ENCODE data around the gene IPO7. TPM values are rescaled to one million over a fixed set of nuclear protein-coding genes. Genes with fewer than 3 reads are reported as not detected.
A peak's percentile ranks its signal among the peaks of the same experiment; 100 is the strongest.

The IPO7 gene
- polyA plus RNA-seq, 1 experiment, result 35.2 TPM

- H3K27me3 ChIP-seq (ENCODE audit: control insufficient read depth, insufficient read depth, low read length), result no peaks in the 10 kb centered on the region
- H3K36me3 ChIP-seq (ENCODE audit: control insufficient read depth, insufficient read depth, low read length), result no peaks in the 10 kb centered on the region
- no peak for TF ChIP-seq CTCF (IDR thresholded peaks at IDR 0.05; ENCODE audit: insufficient read depth, low read depth, low read length)
- ChIA-PET POLR2A (no interaction called here), CTCF (interaction anchor here (0.6 to 1.5 kb wide), 2 partner anchors 43 to 155 kb away, joined by 3 to 4 read pairs; no protein-coding TSS in a partner anchor)
- no peak for DNase-seq (ENCODE audit: low read depth)
- peak overlapping the region; percentile 54 for H3K4me3 ChIP-seq (ENCODE audit: low read depth, low read length)
These were observed 77.3 kb downstream of the IPO7 start for GRCh38 chr11:9461760-9462134.

- no peak for TF ChIP-seq CTCF (IDR thresholded peaks at IDR 0.05; ENCODE audit: insufficient read depth, low read depth, low read length)
- H3K27me3 ChIP-seq (ENCODE audit: control insufficient read depth, insufficient read depth, low read length), result no peaks in the 10 kb centered on the region
- CTCF ChIA-PET, result interaction anchor here (0.6 to 1.5 kb wide), 2 partner anchors 42 to 154 kb away, joined by 3 to 4 read pairs; no protein-coding TSS in a partner anchor
- no peak for DNase-seq (ENCODE audit: low read depth)
- H3K4me3 ChIP-seq (ENCODE audit: low read depth, low read length), result peak overlapping the region; percentile 54
- POLR2A ChIA-PET, result interaction anchor here (0.6 kb wide), 1 partner anchor 148 kb away, joined by 3 read pairs; no protein-coding TSS in a partner anchor
- H3K36me3 ChIP-seq (ENCODE audit: control insufficient read depth, insufficient read depth, low read length), result no peaks in the 10 kb centered on the region
These were observed 77.8 kb downstream of the IPO7 start for GRCh38 chr11:9462172-9462799.

GRCh38 chr11:9462806-9463537 lies 78.5 kb downstream of the IPO7 start:
- H3K27me3 ChIP-seq (ENCODE audit: control insufficient read depth, insufficient read depth, low read length), result no peaks in the 10 kb centered on the region
- DNase-seq (ENCODE audit: low read depth), result no peak
- CTCF ChIA-PET, result no interaction called here
- H3K36me3 ChIP-seq (ENCODE audit: control insufficient read depth, insufficient read depth, low read length), result no peaks in the 10 kb centered on the region
- TF ChIP-seq CTCF (IDR thresholded peaks at IDR 0.05; ENCODE audit: insufficient read depth, low read depth, low read length), result no peak
- POLR2A ChIA-PET, result interaction anchor here (0.6 kb wide), 1 partner anchor 149 kb away, joined by 3 read pairs; no protein-coding TSS in a partner anchor
- H3K4me3 ChIP-seq (ENCODE audit: low read depth, low read length), result no peak overlapping the region

GRCh38 chr11:9470765-9471164 lies 86.3 kb downstream of the IPO7 start:
- H3K27me3 ChIP-seq (ENCODE audit: control insufficient read depth, insufficient read depth, low read length), result no peaks in the 10 kb centered on the region
- H3K36me3 ChIP-seq (ENCODE audit: control insufficient read depth, insufficient read depth, low read length), result peaks cover 2% of the 10 kb centered on the region
- DNase-seq (ENCODE audit: low read depth), result no peak
- ChIA-PET CTCF (no interaction called here), POLR2A (no interaction called here)
- no peak overlapping the region for H3K4me3 ChIP-seq (ENCODE audit: low read depth, low read length)
- no peak for TF ChIP-seq CTCF (IDR thresholded peaks at IDR 0.05; ENCODE audit: insufficient read depth, low read depth, low read length)

GRCh38 chr11:9473408-9473807 lies 89.0 kb downstream of the IPO7 start:
- peaks cover 4% of the 10 kb centered on the region for H3K36me3 ChIP-seq (ENCODE audit: control insufficient read depth, insufficient read depth, low read length)
- no peak for DNase-seq (ENCODE audit: low read depth)
- TF ChIP-seq CTCF (IDR thresholded peaks at IDR 0.05; ENCODE audit: insufficient read depth, low read depth, low read length), result no peak
- no peaks in the 10 kb centered on the region for H3K27me3 ChIP-seq (ENCODE audit: control insufficient read depth, insufficient read depth, low read length)
- ChIA-PET CTCF (interaction anchor here (0.8 kb wide), 1 partner anchor 73 kb away, joined by 3 read pairs; no protein-coding TSS in a partner anchor), POLR2A (no interaction called here)
- no peak overlapping the region for H3K4me3 ChIP-seq (ENCODE audit: low read depth, low read length)
